H1 (cell line): ENCODE data around the gene ALKBH3. TPM values are rescaled to one million over a fixed set of nuclear protein-coding genes. Genes with fewer than 3 reads are reported as not detected.

ENCODE experiments used
- BCL11A ChIP-seq, 2 experiments: IDR thresholded peaks; one replicate each; pipeline ENCODE4 v1.6.1; 2011; ENCODE audit warnings: low read depth in 2 of 2, low read length in 2 of 2, mild to moderate bottlenecking in 2 of 2
- GTF2F1 ChIP-seq: IDR thresholded peaks from 2 replicates; pipeline ENCODE4 v1.6.1; 2012; ENCODE audit warnings: low read depth, low read length, improper control_type of control experiment, borderline replicate concordance
- JUN ChIP-seq: IDR thresholded peaks from 2 replicates; pipeline ENCODE4 v1.6.1; 2011; ENCODE audit warnings: low read depth, mild to moderate bottlenecking, improper control_type of control experiment, low read length
- polyA plus RNA-seq, 7 experiments: library from polyadenylated mRNA; depleted of rRNA in 3 of 7; stranded (reverse) in 5 of 7; unstranded in 2 of 7; fragments of >200 nt in 5 of 7; fragments of 200-250 nt in 2 of 7; gene quantifications; 1 replicate in 5 of 7; 2 replicates in 1 of 7; 4 replicates in 1 of 7; pipeline versions ENCODE4 v1.2.1 to v1.2.3, GENCODE V29; 2011 to 2013; ENCODE audit warnings: missing spikeins in 2 of 7, mixed read lengths in 2 of 7
- total RNA-seq: library from RNA; stranded (reverse); fragmentation: NEBNext Ultra II Directional; extraction: Animal tissue kit (Norgen Biotek cat#: 25700); gene quantifications from 2 replicates; pipeline ENCODE4 v1.2.1, GENCODE V29; 2021

Gene ALKBH3
- total and polyA plus RNA-seq, 2 of the 8 experiments (the other 6 are each of a cell fraction or from before 2014, with no cell fraction given) = 10.5 to 11.4 TPM

DNA sequence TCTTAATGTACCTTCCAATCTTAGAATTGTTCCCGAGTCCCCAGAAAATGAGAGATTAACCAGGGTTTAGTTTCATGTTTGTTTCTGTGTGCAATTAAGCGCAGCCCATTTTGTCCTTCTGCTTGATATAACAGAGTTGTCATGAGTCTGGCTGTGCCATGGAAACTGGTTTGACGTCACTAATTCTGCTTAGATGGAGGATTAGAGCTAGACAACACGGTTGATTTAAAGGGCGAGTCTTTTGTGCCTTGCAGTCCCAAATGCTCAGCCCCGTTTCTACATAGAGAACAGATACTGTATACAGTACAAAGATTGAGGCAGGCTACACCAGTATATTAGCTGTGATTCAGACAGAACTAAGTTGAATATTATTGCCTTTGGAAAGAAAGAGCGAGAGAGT is 45.5 kb upstream of the ALKBH3 start (continued):
- TF ChIP-seq GTF2F1 = no peak
- no peak for TF ChIP-seq JUN
- no peak for TF ChIP-seq BCL11A (IDR thresholded peaks at IDR 0.05; ENCODE audit: low read depth in 2 of 2, low read length in 2 of 2)
- TF ChIP-seq, all 59 proteins: peak for 0
